Retina (tissue), 1 donor: ENCODE results near the gene CENPF.
A peak's percentile ranks its signal among the peaks of the same experiment; 100 is the strongest.
"Not testable (repeated sequence)": the region's sequence is repeated elsewhere in the genome, so short reads cannot be mapped to it uniquely, and the experiment has no call there.

Experiments
- DNase-seq: peaks from one replicate; pipeline ENCODE4 v3.0.0-alpha.2; 2016

Gene CENPF

DNA sequence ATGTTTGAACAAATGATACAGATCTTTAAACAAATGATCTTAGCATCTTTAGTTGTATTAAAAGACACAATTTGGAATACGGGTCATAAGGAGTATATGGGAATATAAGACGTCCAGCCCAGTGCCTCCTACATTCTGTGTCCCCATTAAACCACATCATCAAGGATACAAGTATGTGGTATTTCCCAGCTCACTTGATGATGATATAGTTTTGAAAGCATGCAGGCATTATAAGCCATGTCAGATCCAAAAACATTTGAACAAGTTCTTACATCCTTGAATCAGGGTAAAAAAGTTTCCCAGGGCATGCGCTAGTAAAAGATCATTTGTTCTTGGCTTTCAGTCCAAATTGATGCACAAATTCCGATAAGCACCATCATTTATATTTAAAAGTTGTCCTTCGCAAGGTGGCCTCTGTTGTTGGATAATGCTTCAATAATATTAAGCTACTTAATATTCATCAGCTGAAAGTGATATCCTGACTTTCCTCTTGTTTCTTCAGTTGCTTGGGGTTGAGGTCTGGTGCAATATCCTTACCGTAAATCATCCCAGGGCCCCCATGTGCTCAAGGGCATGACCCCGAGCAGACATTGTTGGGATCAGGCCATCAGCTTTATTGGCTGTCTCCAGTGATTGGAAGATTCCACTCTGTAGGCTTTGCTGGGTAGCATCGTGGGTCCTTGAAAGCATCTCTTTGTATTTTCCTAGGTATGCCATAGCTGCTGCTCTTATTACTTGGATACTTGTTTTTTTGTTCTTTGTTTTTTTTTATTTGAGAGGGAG lies 61.8 kb downstream of the CENPF start:
- no peak for DNase-seq

DNA sequence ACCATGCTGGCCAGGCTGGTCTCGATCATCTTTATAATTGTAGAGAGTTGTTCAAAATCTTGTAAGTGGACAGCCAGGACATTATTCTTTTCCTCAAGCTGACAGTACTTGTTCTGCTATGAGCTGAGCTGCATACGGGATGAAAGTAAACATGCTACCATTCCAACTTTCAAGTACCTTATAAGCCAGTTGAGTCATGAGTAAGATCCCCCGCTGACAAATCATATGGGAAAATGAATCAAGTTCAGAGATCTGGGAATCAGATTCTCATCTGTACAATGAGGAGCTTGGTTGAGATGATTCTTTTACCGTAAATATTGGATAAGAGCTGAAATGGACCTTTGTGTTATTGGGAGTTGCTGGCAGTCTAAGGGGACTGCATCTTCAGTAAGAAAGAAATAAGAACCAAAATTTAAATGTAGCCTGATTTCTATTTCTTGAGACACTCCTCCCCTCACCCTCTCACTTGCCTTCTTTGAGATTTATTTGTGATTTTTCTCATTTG lies 62.7 kb downstream of the CENPF start:
- no peak for DNase-seq

DNA sequence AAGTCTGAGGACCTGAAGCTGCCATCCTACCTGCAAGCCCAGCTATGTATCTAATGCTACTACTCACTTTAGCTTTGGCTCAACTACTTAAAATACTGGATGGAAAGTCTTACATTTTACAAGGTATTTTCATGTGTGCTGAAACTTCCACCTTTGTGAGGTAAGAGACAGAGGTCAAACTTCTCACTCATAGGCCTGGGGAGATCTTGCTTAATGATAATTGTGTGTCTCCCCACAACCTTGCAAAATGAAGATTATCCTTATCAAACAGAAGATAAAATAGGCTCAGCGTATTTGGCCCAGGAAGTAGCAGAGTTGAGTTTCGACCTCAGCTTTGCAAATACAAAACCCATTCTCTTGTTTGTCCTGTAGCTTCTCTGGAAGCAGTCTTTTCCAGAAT lies 63.7 kb downstream of the CENPF start:
- no peak for DNase-seq

DNA sequence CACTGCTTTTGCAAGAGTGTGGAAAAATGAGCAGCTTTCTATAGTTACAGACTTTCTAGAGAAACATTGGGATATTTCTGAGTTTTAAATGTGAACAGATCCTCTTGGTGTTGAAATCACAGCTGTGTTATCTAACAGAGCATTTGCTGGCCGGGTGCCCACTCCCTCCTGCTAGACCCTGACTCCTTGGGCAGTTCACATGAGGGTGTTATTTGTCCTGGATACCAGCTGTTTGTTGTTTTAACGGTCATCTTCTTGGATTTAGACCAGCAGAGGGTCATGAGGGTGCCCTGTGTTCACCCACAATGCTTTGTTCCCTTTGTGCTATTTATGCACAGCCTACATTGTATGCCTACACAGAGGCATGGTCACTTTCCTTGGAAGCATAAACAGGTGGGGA lies 67.1 kb downstream of the CENPF start:
- DNase-seq = no peak

DNA sequence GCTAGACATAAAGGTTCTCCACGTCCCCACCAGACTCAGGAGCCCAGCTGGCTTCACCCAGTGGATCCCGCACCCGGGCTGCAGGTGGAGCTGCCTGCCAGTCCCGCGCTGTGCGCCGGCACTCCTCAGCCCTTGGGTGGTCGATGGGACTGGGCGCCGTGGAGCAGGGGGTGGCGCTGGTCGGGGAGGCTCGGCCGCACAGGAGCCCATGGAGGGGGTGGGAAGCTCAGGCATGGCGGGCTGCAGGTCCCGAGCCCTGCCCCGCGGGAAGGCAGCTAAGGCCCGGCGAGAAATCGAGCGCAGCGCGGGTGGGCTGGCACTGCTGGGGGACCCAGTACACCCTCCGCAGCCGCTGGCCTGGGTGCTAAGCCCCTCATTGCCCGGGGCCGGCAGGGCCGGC lies 70.0 kb downstream of the CENPF start:
- not testable (repeated sequence) for DNase-seq

DNA sequence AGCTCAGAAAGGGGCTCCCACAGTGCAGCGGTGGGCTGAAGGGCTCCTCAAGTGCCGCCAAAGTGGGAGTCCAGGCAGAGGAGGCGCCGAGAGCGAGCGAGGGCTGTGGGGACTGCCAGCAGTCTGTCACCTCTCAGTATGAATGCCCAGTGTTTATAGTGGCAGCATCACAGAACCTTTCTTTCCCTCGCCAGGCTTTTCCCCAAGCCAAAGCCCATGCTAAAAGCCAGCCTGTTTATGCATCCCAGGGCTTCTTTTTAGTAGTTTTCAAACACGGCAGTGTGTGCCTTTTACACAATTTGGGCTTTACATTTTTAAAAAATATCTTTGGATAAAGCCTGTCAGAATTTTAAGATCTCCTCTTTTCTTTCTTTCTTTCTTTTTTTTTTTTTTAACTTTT lies 70.6 kb downstream of the CENPF start:
- DNase-seq = no peak

DNA sequence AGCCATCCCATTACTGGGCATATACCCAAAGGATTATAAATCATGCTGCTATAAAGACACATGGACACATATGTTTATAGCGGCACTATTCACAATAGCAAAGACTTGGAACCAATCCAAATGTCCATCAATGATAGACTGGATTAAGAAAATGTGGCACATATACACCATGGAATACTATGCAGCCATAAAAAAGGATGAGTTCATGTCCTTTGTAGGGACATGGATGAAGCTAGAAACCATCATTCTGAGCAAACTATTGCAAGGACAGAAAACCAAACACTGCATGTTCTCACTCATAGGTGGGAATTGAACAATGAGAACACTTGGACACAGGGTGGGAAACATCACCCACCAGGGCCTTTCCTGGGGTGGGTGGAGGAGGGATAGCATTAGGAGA lies 72.5 kb downstream of the CENPF start:
- not testable (repeated sequence) for DNase-seq

DNA sequence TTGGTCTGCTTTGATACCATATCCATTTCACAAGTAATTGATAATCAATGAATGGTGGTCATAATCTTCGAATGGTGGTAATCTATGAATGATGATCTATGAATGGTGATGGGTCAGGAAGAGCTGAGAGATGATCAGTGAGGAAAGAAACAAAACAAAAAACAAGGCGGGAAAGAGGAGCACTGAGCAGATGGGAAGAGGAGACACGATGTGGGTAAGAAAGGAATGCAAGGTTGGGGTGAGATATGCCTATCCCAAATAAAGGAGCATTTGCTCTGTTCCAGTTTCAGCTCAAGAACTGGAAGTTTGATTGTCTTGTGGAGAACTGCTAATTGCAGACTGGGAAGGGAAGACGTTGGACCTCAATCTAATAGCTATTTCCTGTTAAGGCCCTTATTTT lies 73.8 kb downstream of the CENPF start:
- no peak for DNase-seq

DNA sequence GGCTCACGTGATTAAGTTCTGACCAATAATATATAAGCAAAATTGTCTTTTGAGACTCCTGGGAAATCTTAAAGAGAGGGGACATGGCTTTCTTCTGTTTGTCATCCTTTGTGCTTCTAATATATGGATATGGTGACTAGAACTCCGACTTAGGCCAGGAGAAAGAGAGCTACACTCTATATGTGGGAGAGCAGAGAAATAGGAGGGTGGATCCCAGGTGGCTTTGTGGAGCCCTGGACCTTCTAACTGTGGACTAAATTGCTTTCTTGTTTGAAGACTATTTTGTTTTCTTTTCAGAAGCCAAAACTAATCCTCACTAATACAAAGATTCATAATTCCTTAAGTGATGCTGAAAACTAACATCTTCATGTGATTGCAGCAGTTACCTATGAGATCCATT lies 75.0 kb downstream of the CENPF start:
- no peak for DNase-seq

DNA sequence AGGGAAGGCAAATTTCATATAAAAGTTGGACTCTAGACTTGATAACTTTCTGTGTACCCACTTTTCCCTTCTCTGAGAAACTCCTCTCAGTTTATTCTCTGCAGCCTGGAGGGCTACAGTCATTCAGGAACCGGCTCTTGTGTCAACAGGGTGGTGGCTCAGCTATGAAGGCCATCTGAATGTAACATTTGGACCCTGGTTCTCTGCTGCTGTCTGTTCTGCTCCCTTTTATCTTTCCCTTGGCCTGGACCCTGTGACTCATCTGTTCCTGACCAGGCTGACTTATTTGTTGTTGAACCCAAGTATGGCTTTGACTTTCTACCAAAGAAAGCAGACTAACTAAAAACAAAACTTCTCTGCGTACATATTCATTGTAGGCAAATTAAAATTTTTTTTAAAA lies 75.4 kb downstream of the CENPF start:
- no peak for DNase-seq

DNA sequence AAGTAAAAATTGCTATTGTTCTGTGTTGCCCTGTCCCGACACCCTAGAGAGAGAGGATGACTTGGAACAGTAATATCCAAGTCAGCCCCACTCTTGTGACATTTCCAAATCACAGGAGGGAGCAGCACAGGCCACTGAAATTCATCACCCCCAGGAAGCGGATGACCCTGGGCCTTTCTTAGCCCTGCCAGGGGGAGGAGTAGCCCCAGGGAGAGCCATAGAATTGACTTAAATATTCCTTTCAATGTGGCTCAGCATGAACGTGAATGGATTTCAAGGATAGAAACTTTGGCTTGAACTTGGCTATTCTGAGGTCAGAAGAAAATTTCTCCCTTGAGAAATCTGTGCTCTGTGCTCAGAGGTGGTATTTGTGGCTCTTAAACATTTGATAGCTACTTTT lies 80.6 kb downstream of the CENPF start:
- DNase-seq = no peak

DNA sequence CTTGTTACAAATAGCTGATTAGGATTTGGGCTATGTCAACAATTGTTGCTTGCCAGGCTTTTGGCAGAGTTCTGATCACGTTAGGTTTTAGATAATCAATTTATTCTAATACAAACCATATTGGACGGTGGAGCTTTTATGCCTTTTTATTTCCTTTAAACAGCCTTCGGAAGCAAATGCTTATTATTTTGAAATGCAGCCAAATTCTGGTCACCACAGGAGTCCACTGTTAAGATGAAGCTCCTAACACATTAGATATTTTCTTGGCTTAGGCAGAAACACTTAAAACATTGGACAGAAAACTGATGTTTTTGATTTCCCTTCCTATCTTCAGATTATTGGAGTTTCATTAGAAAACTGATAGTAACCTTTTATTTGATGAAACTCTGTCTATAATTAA lies 82.9 kb downstream of the CENPF start:
- no peak for DNase-seq

DNA sequence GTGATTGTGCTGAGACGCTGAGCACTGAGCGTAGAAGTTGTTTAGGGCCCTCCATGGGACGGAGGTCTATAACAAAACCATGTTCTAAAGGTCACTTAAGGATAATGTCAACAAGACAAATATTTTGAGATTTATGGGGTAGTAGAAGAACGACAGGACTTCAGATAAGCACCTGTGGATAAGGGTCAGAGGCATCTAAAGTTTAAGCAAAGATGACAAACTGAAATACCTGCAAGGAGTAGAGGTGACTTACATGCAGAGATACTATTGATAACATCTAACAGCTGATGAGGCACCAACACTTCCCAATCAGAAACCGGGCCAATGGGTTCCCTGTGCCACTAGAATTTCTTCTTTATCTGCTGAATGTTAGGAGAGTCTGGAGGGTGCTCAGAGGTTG lies 83.5 kb downstream of the CENPF start:
- no peak for DNase-seq

DNA sequence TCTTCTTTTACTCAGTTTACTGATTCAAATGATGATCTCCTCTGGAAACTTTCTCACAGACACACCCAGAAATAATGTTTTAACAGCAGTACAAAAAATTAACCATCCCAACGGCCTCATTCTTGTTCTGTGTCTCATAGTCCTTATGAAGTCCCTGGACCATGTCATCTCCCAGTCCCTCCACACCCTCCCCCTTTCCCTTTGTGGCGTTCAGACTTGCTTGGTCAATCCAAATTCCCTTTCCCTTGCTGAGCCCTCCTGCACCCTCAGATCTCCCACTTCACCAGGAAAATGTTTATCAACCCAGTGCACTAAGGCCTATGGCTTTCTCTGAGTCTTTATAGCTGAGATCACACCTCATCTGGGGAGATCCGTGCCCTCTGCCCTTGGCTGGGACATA lies 85.9 kb downstream of the CENPF start:
- DNase-seq = no peak

DNA sequence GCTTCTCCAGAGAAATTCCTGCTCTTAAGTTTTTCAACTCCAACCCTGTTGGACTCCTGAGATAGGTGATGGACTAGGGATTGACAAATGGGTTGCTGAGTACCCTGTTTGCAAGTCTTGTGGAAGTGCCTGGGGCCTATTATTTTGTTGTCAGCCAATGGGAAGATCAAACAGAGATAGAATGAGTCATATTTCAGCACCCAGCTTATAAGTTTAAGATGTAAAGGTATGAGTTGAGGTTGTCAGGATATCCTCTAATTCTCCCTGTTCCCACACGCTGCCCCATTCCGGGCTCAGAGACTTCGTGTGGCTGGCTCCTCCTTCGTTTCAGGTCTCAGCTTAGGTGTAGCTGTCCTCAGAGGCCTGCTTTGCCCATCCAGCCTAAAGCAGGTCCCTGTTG lies 91.8 kb downstream of the CENPF start:
- DNase-seq = no peak

DNA sequence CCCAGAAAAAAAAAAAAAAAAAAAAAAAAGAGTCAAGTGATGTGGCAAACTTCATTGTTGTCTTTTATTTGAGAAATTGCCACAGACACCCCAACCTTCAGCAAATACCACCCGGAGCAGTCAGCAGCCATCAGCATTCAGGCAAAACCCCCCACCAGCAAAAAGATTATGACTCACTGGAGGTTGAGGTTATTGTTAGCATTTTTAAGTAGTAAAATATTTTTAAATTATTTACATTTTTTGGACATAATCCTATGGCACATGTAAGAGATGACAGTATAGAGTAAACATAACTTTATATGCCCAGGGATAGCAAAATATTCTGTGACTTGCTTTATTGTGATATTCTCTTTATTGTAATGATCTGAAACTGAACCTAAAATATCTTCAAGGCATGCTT lies 95.6 kb downstream of the CENPF start:
- no peak for DNase-seq

DNA sequence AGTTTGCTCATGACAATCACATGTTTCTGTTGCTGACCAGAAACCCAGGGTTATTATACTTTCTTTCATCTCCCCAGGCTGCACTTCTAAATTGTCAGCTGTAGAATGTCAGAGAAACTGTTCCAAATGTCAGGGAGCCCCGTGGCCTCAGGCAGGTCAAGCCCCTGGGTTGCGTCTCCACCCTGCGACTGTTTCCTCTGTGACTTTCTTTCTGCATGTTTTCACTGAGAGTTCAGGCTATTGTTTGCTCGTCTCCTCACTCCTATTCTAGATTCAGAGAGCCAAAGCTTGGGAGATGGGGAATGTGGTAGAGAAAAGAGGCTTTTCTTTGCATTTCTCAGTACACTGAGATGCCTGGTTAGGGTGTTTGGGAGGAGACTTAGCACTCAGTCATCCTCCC lies 97.4 kb downstream of the CENPF start:
- peak; percentile 11 for DNase-seq

DNA sequence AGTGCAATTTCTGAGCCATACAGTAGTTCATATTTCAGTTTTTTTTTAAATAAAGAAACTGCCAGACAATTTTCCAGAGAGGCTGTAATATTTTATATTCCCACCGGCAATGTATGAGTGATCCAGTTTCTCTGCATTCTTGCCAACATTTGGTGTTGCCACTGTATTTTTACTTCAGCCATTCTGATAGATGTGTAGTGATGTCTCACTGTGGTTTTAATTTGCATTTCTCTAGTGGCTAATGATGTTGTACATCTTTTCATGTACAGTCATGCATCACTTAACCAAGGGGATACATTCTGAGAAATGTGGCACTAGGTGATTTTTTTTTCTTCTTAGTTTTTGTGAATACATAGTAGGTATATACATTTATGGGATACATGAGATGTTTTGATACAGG lies 99.6 kb downstream of the CENPF start:
- DNase-seq = no peak

DNA sequence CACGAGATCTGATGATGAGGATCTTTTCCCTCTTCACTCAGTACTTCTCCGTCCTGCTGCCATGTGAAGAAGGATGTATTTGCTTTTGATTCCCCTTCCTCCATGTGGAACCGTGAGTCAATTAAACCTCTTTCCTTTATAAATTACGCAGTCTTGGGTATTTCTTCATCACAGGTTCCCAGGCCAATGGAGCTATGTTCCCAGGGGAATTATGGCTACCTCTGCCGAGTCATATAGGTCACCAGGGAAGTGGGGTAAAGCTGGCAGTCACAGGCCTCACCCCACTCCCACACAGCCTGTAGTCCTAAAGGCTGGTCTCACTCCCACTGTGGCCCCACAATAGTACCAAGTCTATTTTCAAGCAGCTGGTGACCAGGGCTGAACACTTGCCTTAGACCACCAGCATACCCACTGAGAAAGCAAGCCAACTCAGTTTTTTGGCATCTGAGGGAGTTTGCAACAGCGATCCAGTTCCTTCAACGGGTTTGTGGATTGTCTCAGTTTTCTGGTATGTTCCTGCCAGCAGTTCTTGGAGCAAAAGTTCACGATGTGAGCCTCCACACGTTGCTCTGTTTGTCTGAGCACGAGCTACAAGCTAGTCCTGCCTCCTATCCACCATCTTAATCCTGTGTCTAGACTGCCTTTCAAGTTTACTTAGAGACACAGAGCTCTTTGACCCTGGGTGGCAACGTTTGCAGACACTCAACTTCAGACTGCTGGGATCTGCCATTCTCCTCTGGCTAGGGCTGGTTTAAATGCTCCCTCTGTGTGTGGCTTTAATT lies 104.5 kb downstream of the CENPF start:
- no peak for DNase-seq

DNA sequence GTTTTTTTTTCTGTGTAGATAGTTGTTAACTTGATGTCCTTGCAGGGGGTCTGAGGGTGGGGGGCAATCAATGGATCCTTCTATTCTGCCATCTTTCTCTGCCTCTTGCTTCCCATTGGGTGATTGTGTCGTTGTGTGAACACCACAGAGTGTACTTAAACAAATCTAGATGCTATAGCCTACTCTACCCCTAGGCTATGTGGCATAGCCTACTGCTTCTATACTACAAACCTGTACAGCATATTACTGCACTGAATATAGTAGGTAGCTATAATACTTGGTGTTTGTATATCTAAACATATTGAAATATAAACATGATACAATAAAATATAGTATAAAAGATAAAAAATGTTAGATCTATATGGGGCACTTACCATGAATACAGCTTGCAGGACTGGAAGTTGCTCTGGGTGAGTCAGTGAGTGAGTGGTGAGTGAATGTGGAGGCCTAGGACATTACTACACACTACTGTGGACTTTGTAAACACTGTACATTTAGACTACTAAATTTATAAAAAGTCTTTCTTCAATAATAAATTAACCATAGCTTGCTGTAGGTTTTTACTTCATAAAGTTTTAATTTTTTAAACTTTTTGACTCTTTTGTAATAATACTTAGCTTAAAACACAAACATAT lies 105.4 kb downstream of the CENPF start:
- DNase-seq = no peak

DNA sequence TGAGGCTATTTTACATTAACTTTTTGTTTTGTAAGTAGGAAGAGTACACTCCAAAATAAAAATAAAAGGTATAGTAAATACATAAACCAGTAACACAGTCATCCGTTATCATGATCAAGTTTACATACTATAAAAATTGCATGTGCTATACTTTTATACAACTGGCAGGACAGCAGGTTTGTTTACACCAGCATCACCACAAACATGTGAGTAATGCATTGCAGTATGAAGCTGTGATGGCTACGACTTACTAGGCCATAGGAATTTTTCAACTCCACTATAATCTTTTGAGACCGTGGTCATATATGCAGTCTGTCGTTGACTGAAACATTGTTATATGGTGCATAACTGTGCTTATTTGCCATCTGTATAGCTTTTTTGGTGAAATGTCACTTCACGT lies 106.2 kb downstream of the CENPF start:
- DNase-seq = no peak

DNA sequence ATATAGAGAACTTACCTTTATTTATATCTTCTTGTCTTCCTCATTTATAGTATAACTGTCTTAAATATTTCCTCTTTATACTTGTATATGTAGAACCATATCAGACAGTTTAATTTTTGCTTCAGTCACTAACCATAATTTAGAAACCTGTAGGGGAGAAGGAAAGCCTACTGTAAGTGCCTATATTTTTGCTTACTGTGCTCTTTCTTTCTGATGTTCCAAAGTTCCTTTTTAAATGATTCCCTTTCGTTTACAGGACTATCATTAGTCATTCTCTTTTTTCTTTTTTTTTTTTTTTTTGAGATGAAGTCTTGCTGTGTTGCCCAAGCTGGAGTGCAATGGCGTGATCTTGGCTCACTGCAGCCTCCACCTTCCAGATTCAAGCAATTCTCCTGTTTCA lies 109.7 kb downstream of the CENPF start:
- no peak for DNase-seq
